CD4-positive, CD25-positive, alpha-beta regulatory T cell (primary cell): Measurements from ENCODE around the gene DHRS7B. TPM values are rescaled to one million over a fixed set of nuclear protein-coding genes. Genes with fewer than 3 reads are reported as not detected.
A peak's percentile ranks its signal among the peaks of the same experiment; 100 is the strongest.
"Not testable (repeated sequence)": the region's sequence is repeated elsewhere in the genome, so short reads cannot be mapped to it uniquely, and the experiment has no call there.

Experiments used
- ATAC-seq, 2 donors: fragments of 150-1000 bp; cut with Tn5 transposase; one replicate each; pipeline ENCODE4 v1.10.0; 2021; ENCODE audit warnings: low read depth in 2 of 2, moderate number of reproducible peaks in 2 of 2, moderate library complexity in 1 of 2
- DNase-seq, 3 donors: peaks; one replicate each; pipeline versions ENCODE4 v3.0.0 to v3.0.0-alpha.2; 2012 to 2022; ENCODE audit warnings: mixed read lengths in 1 of 3
- H3K27ac ChIP-seq: one replicate; pipeline ENCODE4 v1.7.0; 2013; ENCODE audit warnings: mild to moderate bottlenecking, low read length; ENCODE audit not compliant: insufficient read depth, poor library complexity, severe bottlenecking
- H3K27me3 ChIP-seq: one replicate; pipeline ENCODE4 v1.7.0; 2013; ENCODE audit warnings: low read length; ENCODE audit not compliant: control insufficient read depth, insufficient read depth
- H3K36me3 ChIP-seq: one replicate; pipeline ENCODE4 v1.7.0; 2013; ENCODE audit warnings: mild to moderate bottlenecking, low read length, moderate library complexity; ENCODE audit not compliant: control insufficient read depth, insufficient read depth
- H3K4me1 ChIP-seq: 2 replicates; pipeline ENCODE4 v1.7.0; 2013; ENCODE audit warnings: mild to moderate bottlenecking, low read length; ENCODE audit not compliant: insufficient read depth, control insufficient read depth, poor library complexity, severe bottlenecking
- H3K4me3 ChIP-seq: one replicate; pipeline ENCODE4 v1.7.0; 2013; ENCODE audit warnings: low read depth, mild to moderate bottlenecking, low read length, moderate library complexity
- H3K9me3 ChIP-seq, 2 experiments: 1 replicate in 1 of 2; 2 replicates in 1 of 2; pipeline ENCODE4 v1.7.0; 2013; ENCODE audit warnings: low read length in 2 of 2, mild to moderate bottlenecking in 1 of 2, moderate library complexity in 1 of 2; ENCODE audit not compliant: control insufficient read depth in 2 of 2
- H3K27ac Mint-ChIP-seq, 3 donors: one replicate each; pipeline ENCODE4 v1.8.0; 2020 to 2022; ENCODE audit warnings: mild to moderate bottlenecking in 3 of 3, mixed read lengths in 3 of 3, moderate library complexity in 2 of 3
- H3K27me3 Mint-ChIP-seq: one replicate; pipeline ENCODE4 v1.8.0; 2022; ENCODE audit warnings: mild to moderate bottlenecking, mixed read lengths
- H3K36me3 Mint-ChIP-seq: one replicate; pipeline ENCODE4 v1.8.0; 2020; ENCODE audit warnings: mixed read lengths
- H3K4me1 Mint-ChIP-seq, 4 donors: one replicate each; pipeline ENCODE4 v1.8.0; 2020 to 2022; ENCODE audit warnings: mixed read lengths in 4 of 4, mild to moderate bottlenecking in 1 of 4
- H3K4me3 Mint-ChIP-seq, 4 donors: one replicate each; pipeline ENCODE4 v1.8.0; 2020 to 2022; ENCODE audit warnings: mild to moderate bottlenecking in 4 of 4, mixed read lengths in 4 of 4, moderate library complexity in 3 of 4
- H3K9me3 Mint-ChIP-seq, 7 donors: one replicate each; pipeline ENCODE4 v1.8.0; 2020 to 2022; ENCODE audit warnings: mixed read lengths in 7 of 7, mild to moderate bottlenecking in 3 of 7, moderate library complexity in 2 of 7
- polyA plus RNA-seq, 4 donors: library from polyadenylated mRNA; unstranded; fragments of 300-500 nt; fragmentation: Illumina TruSeq; gene quantifications; one replicate each; pipeline ENCODE4 v1.2.3, GENCODE V29; 2021
- total RNA-seq: library from RNA; stranded (reverse); gene quantifications from one replicate; pipeline ENCODE4 v1.2.3, GENCODE V29; 2022

DHRS7B gene
- total and polyA plus RNA-seq, 5 donors from 2014 or later: 7.6 to 17.2 (median 12.2) TPM

DNA sequence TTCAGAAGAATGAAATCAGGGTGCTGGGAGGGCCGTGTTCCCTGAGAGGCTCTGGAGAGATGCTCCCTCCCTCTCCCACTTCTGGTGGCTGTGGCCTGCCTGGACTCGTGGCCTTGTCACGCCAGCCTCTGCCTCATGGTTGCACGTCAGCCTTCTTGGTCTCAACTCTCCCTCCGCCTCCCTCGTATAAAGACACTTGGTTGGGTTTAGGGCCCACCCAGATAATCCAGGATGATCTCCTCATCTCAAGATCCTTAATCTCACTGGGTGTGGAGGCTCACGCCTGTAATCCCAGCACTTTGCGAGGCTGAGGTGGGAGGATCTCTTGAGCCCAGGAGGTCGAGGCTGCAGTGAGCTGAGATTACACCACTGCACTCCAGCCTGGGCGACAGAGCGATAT lies 100.5 kb downstream of the DHRS7B start:
- H3K27ac ChIP-seq, H3K4me1 Mint-ChIP-seq, H3K27me3 ChIP-seq, H3K4me1 ChIP-seq, H3K4me3 Mint-ChIP-seq, H3K36me3 ChIP-seq, H3K9me3 ChIP-seq, ATAC-seq, H3K9me3 Mint-ChIP-seq, DNase-seq, H3K27me3 Mint-ChIP-seq, H3K36me3 Mint-ChIP-seq, H3K27ac Mint-ChIP-seq, H3K4me3 ChIP-seq: not testable (repeated sequence)

DNA sequence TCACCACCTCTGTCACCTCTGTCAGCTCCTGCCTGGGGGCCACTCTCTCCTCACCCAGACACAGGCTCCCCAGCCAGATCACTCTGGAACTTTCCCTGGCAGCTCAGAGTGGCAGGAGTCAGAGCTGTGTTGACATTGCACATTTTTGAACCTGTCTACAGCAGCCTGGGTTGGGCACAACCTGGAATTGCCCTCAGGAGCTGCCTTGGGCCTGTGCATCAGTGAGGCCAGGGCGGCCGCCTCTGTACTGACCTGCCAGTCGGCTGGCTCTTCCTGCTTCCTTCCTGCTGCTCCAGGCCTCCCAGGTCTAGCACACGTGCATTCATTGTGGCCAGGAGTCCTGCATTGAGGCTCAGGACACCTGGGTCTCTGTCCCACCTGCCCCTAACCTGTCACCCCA lies 101.3 kb downstream of the DHRS7B start:
- no peak for DNase-seq
- Histone ChIP-seq H3K27me3 (no peaks in the 10 kb centered on the region), H3K4me3 (no peak overlapping the region), H3K27ac (no peak overlapping the region), H3K36me3 (no peaks in the 10 kb centered on the region), H3K4me1 (no peaks in the 10 kb centered on the region), H3K9me3 (no peaks in the 10 kb centered on the region)
- Mint-ChIP-seq H3K36me3 (peaks cover 11% of the 10 kb centered on the region), H3K4me3 (no peak overlapping the region), H3K9me3 (peaks cover 0 to 8% (median 0%) of the 10 kb centered on the region in 7 donors), H3K27ac (peak overlapping the region in 2 of 3 donors; percentile 20 to 56), H3K27me3 (no peaks in the 10 kb centered on the region), H3K4me1 (peaks cover 0 to 8% (median 0%) of the 10 kb centered on the region in 4 donors)
- ATAC-seq: no peak

DNA sequence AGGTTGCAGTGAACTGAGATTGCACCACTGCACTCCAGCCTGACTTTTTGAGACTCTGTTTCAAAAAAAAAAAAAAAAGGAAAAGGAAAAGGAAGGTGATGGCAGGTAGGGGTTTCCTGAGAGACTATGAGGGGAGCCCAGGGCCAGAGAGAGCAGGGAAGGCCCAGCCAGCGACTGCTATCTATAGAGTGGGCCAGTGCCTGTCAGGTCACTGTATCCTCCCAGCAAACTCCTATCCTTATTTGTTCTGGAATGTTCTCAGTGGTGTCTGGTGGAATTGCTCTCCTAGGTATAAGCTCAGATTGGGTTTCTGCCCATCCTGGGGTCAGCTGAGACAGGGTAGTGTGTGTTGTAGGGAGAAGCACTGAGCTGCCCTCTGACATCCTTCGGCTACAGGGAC lies 102.1 kb downstream of the DHRS7B start:
- H3K27ac Mint-ChIP-seq: no peak overlapping the region
- no peak overlapping the region for H3K4me3 Mint-ChIP-seq
- ATAC-seq: no peak

DNA sequence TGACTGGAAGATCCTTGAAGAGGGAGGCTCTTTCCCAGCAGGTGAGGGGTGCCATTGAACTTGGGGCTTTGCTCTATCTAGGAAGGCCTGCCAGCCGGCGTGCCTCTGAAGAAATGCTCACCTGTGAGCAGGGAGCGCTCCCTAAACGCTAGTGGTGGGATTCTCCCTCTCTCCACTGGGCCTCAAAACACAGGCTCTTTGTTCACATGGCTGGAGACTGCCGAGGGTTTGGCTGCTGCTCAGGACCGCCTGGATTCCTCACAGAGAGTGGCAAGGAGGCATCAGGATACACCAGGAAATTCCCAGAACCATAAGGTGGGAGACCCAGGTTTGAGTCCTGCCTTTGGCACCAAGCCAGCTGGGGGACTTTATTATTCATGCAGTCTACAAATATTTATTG lies 104.8 kb downstream of the DHRS7B start:
- Mint-ChIP-seq H3K36me3 (peaks cover 11% of the 10 kb centered on the region), H3K27me3 (no peaks in the 10 kb centered on the region), H3K27ac (peak overlapping the region in 1 of 3 donors; percentile 5), H3K4me3 (peak overlapping the region in 1 of 4 donors; percentile 81), H3K9me3 (peaks cover 0 to 8% (median 2%) of the 10 kb centered on the region in 7 donors), H3K4me1 (peaks cover 0 to 4% (median 0%) of the 10 kb centered on the region in 4 donors)
- no peak for DNase-seq
- H3K4me3 ChIP-seq: no peak overlapping the region
- H3K9me3 ChIP-seq: no peaks in the 10 kb centered on the region
- no peaks in the 10 kb centered on the region for H3K4me1 ChIP-seq
- ATAC-seq: no peak
- H3K27ac ChIP-seq: no peak overlapping the region
- no peaks in the 10 kb centered on the region for H3K36me3 ChIP-seq
- H3K27me3 ChIP-seq: no peaks in the 10 kb centered on the region

More for the DNA sequence above, 102.1 kb downstream of the DHRS7B start:
- peaks cover 0 to 8% (median 1%) of the 10 kb centered on the region in 7 donors for H3K9me3 Mint-ChIP-seq
- no peak overlapping the region for H3K27ac ChIP-seq
- H3K27me3 Mint-ChIP-seq: no peaks in the 10 kb centered on the region
- H3K9me3 ChIP-seq: no peaks in the 10 kb centered on the region
- no peak for DNase-seq
- H3K36me3 ChIP-seq: no peaks in the 10 kb centered on the region
- no peaks in the 10 kb centered on the region for H3K27me3 ChIP-seq
- no peaks in the 10 kb centered on the region for H3K4me1 ChIP-seq
- H3K36me3 Mint-ChIP-seq: peaks cover 11% of the 10 kb centered on the region
- no peak overlapping the region for H3K4me3 ChIP-seq
- peaks cover 0 to 5% (median 0%) of the 10 kb centered on the region in 4 donors for H3K4me1 Mint-ChIP-seq

DNA sequence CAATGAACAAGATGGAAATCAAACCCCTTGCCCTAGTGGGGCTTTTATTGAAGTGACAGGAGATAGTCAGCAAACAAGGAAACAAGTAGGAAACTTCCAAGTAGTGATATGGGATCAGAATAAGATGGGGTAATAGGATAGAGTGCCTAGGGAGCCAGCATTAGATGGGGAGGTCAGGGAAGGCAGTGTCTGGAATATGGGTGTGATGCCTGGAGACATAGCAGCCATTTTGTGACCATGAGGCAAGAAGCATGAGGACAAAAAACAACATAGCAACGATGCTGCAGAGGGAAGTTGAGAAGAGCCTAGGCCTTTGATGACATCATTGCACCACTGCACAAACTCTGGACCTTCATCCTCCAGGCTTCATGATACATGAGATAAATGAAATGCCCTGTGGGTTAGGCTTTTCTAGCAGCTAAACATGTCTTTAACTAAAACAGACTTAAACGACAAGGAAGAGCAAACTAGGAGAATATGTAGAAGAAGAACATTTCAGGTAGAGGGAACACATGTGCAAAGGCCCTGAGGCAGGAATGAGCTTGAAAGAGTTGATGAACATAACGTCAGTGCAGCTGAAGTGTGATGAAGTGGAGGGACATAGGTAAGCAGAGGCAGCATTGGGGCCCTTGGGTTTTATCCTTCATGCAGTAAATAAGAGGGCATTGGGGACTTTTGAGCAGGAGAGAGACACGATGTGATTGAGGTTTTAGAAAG lies 105.4 kb downstream of the DHRS7B start:
- no peak overlapping the region for H3K4me3 ChIP-seq
- H3K36me3 ChIP-seq: no peaks in the 10 kb centered on the region
- peaks cover 0 to 8% (median 2%) of the 10 kb centered on the region in 7 donors for H3K9me3 Mint-ChIP-seq
- no peaks in the 10 kb centered on the region for H3K27me3 Mint-ChIP-seq
- no peak overlapping the region for H3K27ac ChIP-seq
- H3K27me3 ChIP-seq: no peaks in the 10 kb centered on the region
- peak overlapping the region in 2 of 4 donors; percentile 42 to 81 for H3K4me3 Mint-ChIP-seq
- peak overlapping the region in 1 of 3 donors; percentile 46 for H3K27ac Mint-ChIP-seq
- no peaks in the 10 kb centered on the region for H3K9me3 ChIP-seq
- peaks cover 0 to 4% (median 0%) of the 10 kb centered on the region in 4 donors for H3K4me1 Mint-ChIP-seq
- peaks cover 11% of the 10 kb centered on the region for H3K36me3 Mint-ChIP-seq
- H3K4me1 ChIP-seq: no peaks in the 10 kb centered on the region
- ATAC-seq (no peak), DNase-seq (no peak)

DNA sequence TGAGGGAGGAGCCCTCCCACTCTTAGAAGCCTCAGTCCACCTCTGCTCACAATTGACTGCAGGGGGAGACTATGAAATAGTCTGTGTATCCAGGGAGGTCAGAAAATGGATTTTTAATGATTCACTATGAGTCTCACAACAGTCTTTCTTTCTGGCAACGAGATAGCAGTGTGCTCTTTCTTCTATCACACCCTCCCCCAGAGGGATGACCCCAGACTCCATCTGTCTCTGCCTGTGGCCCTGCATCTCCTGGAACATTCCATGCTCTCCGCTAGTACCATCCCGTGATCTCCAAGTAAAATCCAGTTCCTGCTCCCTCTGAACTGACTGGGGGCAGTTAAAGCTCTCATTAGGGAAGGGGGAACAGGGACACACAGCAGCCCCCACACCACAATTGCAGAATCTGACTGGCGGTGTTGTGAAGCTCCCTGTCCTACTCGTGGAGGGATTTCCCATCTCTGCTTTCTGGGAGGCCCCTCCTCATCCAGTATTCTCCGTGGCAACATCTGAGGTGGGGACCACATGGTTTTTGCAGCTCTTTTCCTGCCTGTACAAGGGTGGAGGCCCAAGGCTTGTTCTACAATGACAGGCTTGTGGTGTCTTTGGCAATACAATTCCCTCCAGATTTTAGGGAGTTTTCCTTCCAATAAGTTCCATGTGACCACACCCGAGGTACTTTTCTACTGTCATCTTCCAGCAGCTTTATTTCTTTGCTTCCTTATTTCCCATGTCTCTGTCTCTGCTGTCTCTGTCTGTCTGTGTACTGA lies 107.0 kb downstream of the DHRS7B start:
- Mint-ChIP-seq H3K36me3 (peaks cover 11% of the 10 kb centered on the region), H3K9me3 (peaks cover 0 to 8% (median 3%) of the 10 kb centered on the region in 7 donors), H3K27ac (peak overlapping the region in 1 of 3 donors; percentile 81), H3K4me1 (peaks cover 0 to 4% (median 2%) of the 10 kb centered on the region in 4 donors), H3K4me3 (no peak overlapping the region), H3K27me3 (no peaks in the 10 kb centered on the region)
- no peak overlapping the region for H3K4me3 ChIP-seq
- H3K27ac ChIP-seq: no peak overlapping the region
- no peaks in the 10 kb centered on the region for H3K36me3 ChIP-seq
- ATAC-seq (no peak), DNase-seq (no peak)
- H3K27me3 ChIP-seq: no peaks in the 10 kb centered on the region
- no peaks in the 10 kb centered on the region for H3K9me3 ChIP-seq
- no peaks in the 10 kb centered on the region for H3K4me1 ChIP-seq

DNA sequence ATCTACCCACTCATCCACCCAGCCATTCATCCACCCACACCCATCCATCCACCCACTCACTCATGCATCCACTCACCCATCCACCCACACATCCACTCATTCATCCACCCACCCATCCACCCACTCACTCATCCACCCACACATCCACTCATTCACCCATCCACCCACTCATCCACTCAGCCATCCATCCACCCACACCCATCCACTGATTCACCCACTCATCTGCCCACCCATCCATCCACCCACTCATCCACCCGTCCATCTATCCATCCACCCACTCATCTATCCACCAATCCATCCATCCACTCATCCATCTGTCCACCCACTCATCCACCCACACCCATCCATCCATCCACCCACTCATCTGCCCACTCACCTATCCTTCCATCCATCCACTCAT lies 109.2 kb downstream of the DHRS7B start:
- no peak overlapping the region for H3K4me3 ChIP-seq
- H3K9me3 Mint-ChIP-seq: peaks cover 0 to 8% (median 3%) of the 10 kb centered on the region in 7 donors
- no peak overlapping the region for H3K4me3 Mint-ChIP-seq
- no peak for DNase-seq
- H3K27me3 Mint-ChIP-seq: no peaks in the 10 kb centered on the region
- no peaks in the 10 kb centered on the region for H3K36me3 ChIP-seq
- peaks cover 0 to 6% (median 2%) of the 10 kb centered on the region in 4 donors for H3K4me1 Mint-ChIP-seq
- no peaks in the 10 kb centered on the region for H3K4me1 ChIP-seq
- ATAC-seq: no peak
- no peak overlapping the region for H3K27ac ChIP-seq
- H3K36me3 Mint-ChIP-seq: peaks cover 11% of the 10 kb centered on the region
- no peaks in the 10 kb centered on the region for H3K9me3 ChIP-seq
- H3K27me3 ChIP-seq: no peaks in the 10 kb centered on the region
- no peak overlapping the region for H3K27ac Mint-ChIP-seq
